ENCODE results near the gene RASSF7. TPM values are rescaled to one million over a fixed set of nuclear protein-coding genes. Genes with fewer than 3 reads are reported as not detected.

Gene RASSF7
- total and polyA plus RNA-seq, 2 of the 8 experiments (the other 6 are each of a cell fraction or from before 2014, with no cell fraction given), result 22.3 to 43.9 TPM

DNA sequence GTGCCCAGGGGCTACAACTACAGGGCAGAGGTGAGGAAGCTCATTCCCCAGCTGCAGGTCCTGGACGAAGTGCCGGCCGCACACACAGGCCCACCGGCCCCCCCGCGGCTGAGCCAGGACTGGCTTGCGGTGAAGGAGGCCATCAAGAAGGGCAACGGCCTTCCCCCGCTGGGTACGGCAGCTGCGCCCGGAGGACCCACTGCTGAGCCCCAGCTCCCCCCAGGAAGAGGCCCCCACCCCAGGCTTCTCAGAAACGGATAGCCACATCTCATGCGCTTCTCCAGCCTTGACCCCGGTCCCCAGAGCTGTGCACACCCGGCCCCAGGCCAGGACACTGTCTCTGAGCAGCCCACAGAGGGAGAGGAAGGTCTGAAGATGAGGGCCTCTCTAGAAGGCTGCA is 9.6 kb upstream of the RASSF7 start:
- no peaks in the 10 kb centered on the region for H3K9me3 ChIP-seq (ENCODE audit: insufficient read depth in 2 of 2, low read depth in 1 of 2, low read length in 1 of 2)
- H2AK5ac ChIP-seq (ENCODE audit: low read depth, low read length), result no peak overlapping the region
- 86% methylated on average over 11 of the region's 16 CpGs; no CpG with 5 or more reads in 1 of the 2 experiments for WGBS, 2 experiments (ENCODE audit: extremely low coverage in 1 of 2, insufficient coverage in 1 of 2, insufficient read length in 1 of 2, insufficient replicate concordance in 2 of 2, low coverage in 1 of 2, low lambda C conversion rate in 2 of 2, missing lambda C conversion rate in 1 of 2)
- H4K5ac ChIP-seq (ENCODE audit: insufficient read length, low read depth, low read length), result no peak overlapping the region
- H2BK15ac ChIP-seq (ENCODE audit: low read length), result no peak overlapping the region
- no peak overlapping the region for H3K23ac ChIP-seq (ENCODE audit: insufficient read length)
- no peaks in the 10 kb centered on the region for H3K79me1 ChIP-seq (ENCODE audit: low read depth, low read length)
- H2BK5ac ChIP-seq (ENCODE audit: low read depth, low read length), result no peak overlapping the region
- DNase-seq (ENCODE audit: low read depth in 1 of 2, low spot score in 2 of 2) (no peak), FAIRE-seq (no peak)
- no peak overlapping the region for H2BK20ac ChIP-seq (ENCODE audit: low read length)
- no peak overlapping the region for H3K4ac ChIP-seq (replicated peaks; ENCODE audit: insufficient read length, low read depth, low read length)
- no peaks in the 10 kb centered on the region for H3K79me2 ChIP-seq (ENCODE audit: control insufficient read depth in 1 of 2, insufficient read depth in 2 of 2, low read length in 2 of 2)
- no peak overlapping the region for H2BK12ac ChIP-seq (ENCODE audit: low read depth, low read length)
- POLR2A ChIA-PET (ENCODE audit: partially characterized antibody), result no interaction called here
- CTCF ChIA-PET (ENCODE audit: partially characterized antibody), result interaction anchor here (0.9 to 1.6 kb wide), 6 partner anchors 10 to 177 kb away, joined by 3 to 4 read pairs (median 3); no protein-coding TSS in a partner anchor
- H3K27ac ChIP-seq (ENCODE audit: low read depth, low read length), result no peak overlapping the region
- no peak overlapping the region for H4K8ac ChIP-seq (ENCODE audit: extremely low read depth, insufficient read depth, low read length)
- no peak overlapping the region for H3K18ac ChIP-seq (ENCODE audit: extremely low read depth, low read length)
- no peak overlapping the region for H2BK120ac ChIP-seq (replicated peaks; ENCODE audit: low read depth, low read length)
- H3K36me3 ChIP-seq (ENCODE audit: control insufficient read depth in 2 of 4, insufficient read depth in 4 of 4, low read length in 3 of 4), result no peaks in the 10 kb centered on the region
- H4K91ac ChIP-seq (replicated peaks; ENCODE audit: insufficient read length, low read length), result no peak overlapping the region
- H3K56ac ChIP-seq (replicated peaks; ENCODE audit: insufficient read length, low read depth, low read length), result no peak overlapping the region
- H3K4me1 ChIP-seq (replicated peaks in 1 of 4; ENCODE audit: control insufficient read depth in 3 of 4, insufficient read depth in 4 of 4, low read length in 3 of 4), result peaks cover 0 to 13% (median under 1%) of the 10 kb centered on the region in 4 experiments; a peak in 3 of 7 replicates
- peaks cover 5 to 7% (median 7%) of the 10 kb centered on the region in 4 experiments; a peak in 6 of 7 replicates for H3K27me3 ChIP-seq (replicated peaks in 1 of 4; ENCODE audit: control insufficient read depth in 3 of 4, extremely low read depth in 1 of 4, insufficient read depth in 3 of 4, low read length in 3 of 4)
- no peak overlapping the region for H3K9ac ChIP-seq (replicated peaks in 1 of 4; ENCODE audit: extremely low read depth in 1 of 4, low read depth in 3 of 4, low read length in 3 of 4)
- H3K4me3 ChIP-seq (ENCODE audit: extremely low read depth in 1 of 4, insufficient read depth in 2 of 4, low read depth in 3 of 4, low read length in 4 of 4), result no peak overlapping the region
- H3K4me2 ChIP-seq (ENCODE audit: insufficient read depth in 1 of 2, low read depth in 2 of 2, low read length in 2 of 2), result no peak overlapping the region
- H3K23me2 ChIP-seq (ENCODE audit: low read depth, low read length), result peaks cover 4% of the 10 kb centered on the region; the same call in 1 of the 2 replicates
- no peaks in the 10 kb centered on the region for H4K20me1 ChIP-seq (replicated peaks in 1 of 2; ENCODE audit: control insufficient read depth in 1 of 2, insufficient read depth in 2 of 2, low read length in 2 of 2)
- H3K14ac ChIP-seq (ENCODE audit: insufficient read length), result no peak overlapping the region
- no peak overlapping the region for H2AFZ ChIP-seq (ENCODE audit: low read length)
- TF ChIP-seq, protein P1, sequence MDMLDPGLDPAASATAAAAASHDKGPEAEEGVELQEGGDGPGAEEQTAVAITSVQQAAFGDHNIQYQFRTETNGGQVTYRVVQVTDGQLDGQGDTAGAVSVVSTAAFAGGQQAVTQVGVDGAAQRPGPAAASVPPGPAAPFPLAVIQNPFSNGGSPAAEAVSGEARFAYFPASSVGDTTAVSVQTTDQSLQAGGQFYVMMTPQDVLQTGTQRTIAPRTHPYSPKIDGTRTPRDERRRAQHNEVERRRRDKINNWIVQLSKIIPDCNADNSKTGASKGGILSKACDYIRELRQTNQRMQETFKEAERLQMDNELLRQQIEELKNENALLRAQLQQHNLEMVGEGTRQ (IDR thresholded peaks at IDR 0.05; ENCODE audit: low read length), result no peak
- TF ChIP-seq EP300 (IDR thresholded peaks at IDR 0.05; ENCODE audit: borderline replicate concordance in 1 of 2, low read depth in 2 of 2, low read length in 2 of 2) (no peak), POLR2A (IDR thresholded peaks at IDR 0.05; ENCODE audit: control extremely low read depth in 1 of 2, low read depth in 2 of 2, low read length in 2 of 2) (no peak), TAF7 (optimal IDR thresholded peaks at IDR 0.05; ENCODE audit: borderline replicate concordance, low read depth, low read length) (no peak), TAF1 (IDR thresholded peaks at IDR 0.05; ENCODE audit: low read depth, low read length) (no peak), HDAC6 (IDR thresholded peaks at IDR 0.05; ENCODE audit: low read depth, low read length) (no peak), YY1 (IDR thresholded peaks at IDR 0.05; ENCODE audit: low read depth, low read length) (no peak), CHD1 (IDR thresholded peaks at IDR 0.05; ENCODE audit: low read depth, low read length) (no peak), TBP (IDR thresholded peaks at IDR 0.05; ENCODE audit: low read depth, low read length) (no peak), NRF1 (IDR thresholded peaks at IDR 0.05; ENCODE audit: low read depth, low read length) (no peak), ZNF274 (IDR thresholded peaks at IDR 0.05; ENCODE audit: borderline replicate concordance, extremely low read depth, low read length) (no peak), CBX5 (IDR thresholded peaks at IDR 0.05; ENCODE audit: low read depth, low read length) (no peak), HDAC2 (IDR thresholded peaks at IDR 0.05; ENCODE audit: borderline replicate concordance in 1 of 2, low read depth in 2 of 2, low read length in 2 of 2) (no peak)
